K562 (cell line): ENCODE measurements around the gene GSTA2. TPM values are rescaled to one million over a fixed set of nuclear protein-coding genes. Genes with fewer than 3 reads are reported as not detected.

Source experiments
- ATAC-seq: fragments of 200-7000 bp; cut with Tn5 transposase; 3 replicates; pipeline ENCODE4 v1.9.1; 2020; ENCODE audit warnings: moderate library complexity
- BruUV-seq: library from RNA; stranded (reverse); fragments of 400-500 nt; replicated peaks from 2 replicates; lab custom pipeline; 2021; lab: Mats Ljungman, UMichigan
- CTCF ChIA-PET: fragments of 300-600 bp; formaldehyde crosslinking; extraction: SDS; loops from one replicate; lab custom pipeline; 2021; ENCODE audit warnings: low intra/inter-chr PET ratio; lab: Yijun Ruan, JAX
- POLR2A ChIA-PET: fragments of 300-600, 350-650 bp; sonication (Branson Sonifier 250); formaldehyde crosslinking; extraction: SDS; loops from one replicate; lab custom pipeline; 2021; ENCODE audit warnings: antibody characterized with exemption, inconsistent platforms; lab: Yijun Ruan, JAX
- DNase-seq, 4 experiments: peaks; one replicate each; pipeline versions ENCODE4 v3.0.0 to v3.0.0-alpha.2; 2011 to 2018; ENCODE audit warnings: low spot score in 3 of 4, mixed read lengths in 3 of 4; ENCODE audit errors: extremely low read depth in 1 of 4
- FAIRE-seq: peaks from 2 replicates; lab custom pipeline; 2011; peaks lifted over from hg19 to GRCh38; lab: Jason Lieb, UNC
- H2AFZ ChIP-seq: 2 replicates; pipeline ENCODE4 v1.6.0; 2011; ENCODE audit warnings: low read depth, low read length, control low read depth, inconsistent platforms
- H3K27ac ChIP-seq: fragments of 200-600 bp; 3 replicates; pipeline ENCODE4 v1.8.0; 2011; ENCODE audit warnings: low read depth, mild to moderate bottlenecking, control low read depth, inconsistent platforms, low read length, moderate library complexity, mixed read lengths; ENCODE audit errors: extremely low read depth
- H3K27me3 ChIP-seq, 2 experiments: fragments of 300-600 bp in 1 of 2; 2 replicates in 1 of 2; 3 replicates in 1 of 2; pipeline versions ENCODE4 v1.6.0 to v1.8.0; 2011; ENCODE audit warnings: inconsistent platforms in 2 of 2, low read length in 2 of 2, mild to moderate bottlenecking in 1 of 2, mixed read lengths in 1 of 2, moderate library complexity in 1 of 2; ENCODE audit not compliant: control insufficient read depth in 2 of 2, insufficient read depth in 2 of 2
- H3K36me3 ChIP-seq: fragments of 300-600 bp; 3 replicates; pipeline ENCODE4 v1.8.0; 2011; ENCODE audit warnings: mild to moderate bottlenecking, low read length, inconsistent platforms; ENCODE audit not compliant: control insufficient read depth, insufficient read depth
- H3K4me1 ChIP-seq, 2 experiments: fragments of 200-600 bp in 1 of 2; replicated peaks in 1 of 2; 2 replicates in 1 of 2; 3 replicates in 1 of 2; pipeline versions ENCODE4 v1.5.1 to v1.8.0; 2011; ENCODE audit warnings: inconsistent platforms in 2 of 2, low read length in 2 of 2, mild to moderate bottlenecking in 1 of 2, mixed read lengths in 1 of 2, moderate library complexity in 1 of 2; ENCODE audit not compliant: control insufficient read depth in 2 of 2, insufficient read depth in 2 of 2
- H3K4me2 ChIP-seq: 2 replicates; pipeline ENCODE4 v1.6.1; 2011; ENCODE audit warnings: low read length, control low read depth, inconsistent platforms, mixed read lengths; ENCODE audit not compliant: insufficient read depth
- H3K4me3 ChIP-seq: fragments of 200-600 bp; sonication (generic), shearing (Covaris generic); 2 replicates; pipeline ENCODE4 v1.5.1; 2016; ENCODE audit warnings: control low read depth, inconsistent platforms
- H3K79me2 ChIP-seq: fragments of 200-600 bp; 3 replicates; pipeline ENCODE4 v1.8.0; 2011; ENCODE audit warnings: low read length, inconsistent platforms; ENCODE audit not compliant: control insufficient read depth, insufficient read depth
- H3K9ac ChIP-seq, 2 experiments: 2 replicates each; pipeline versions ENCODE4 v1.6.0 to v1.6.1; 2011; ENCODE audit warnings: low read depth in 2 of 2, low read length in 2 of 2, control low read depth in 1 of 2, inconsistent platforms in 1 of 2, mild to moderate bottlenecking in 1 of 2, mixed read lengths in 1 of 2; ENCODE audit not compliant: insufficient read depth in 1 of 2
- H3K9me1 ChIP-seq: one replicate; pipeline ENCODE4 v1.6.0; 2011; ENCODE audit warnings: inconsistent platforms, mild to moderate bottlenecking, low read length, moderate library complexity; ENCODE audit not compliant: control insufficient read depth, insufficient read depth
- H3K9me3 ChIP-seq: replicated peaks from 2 replicates; pipeline ENCODE4 v1.5.1; 2011; ENCODE audit warnings: low read depth, low read length, inconsistent platforms; ENCODE audit not compliant: control insufficient read depth, insufficient read depth
- H4K20me1 ChIP-seq: replicated peaks from 2 replicates; pipeline ENCODE4 v1.6.1; 2011; ENCODE audit warnings: low read length, inconsistent platforms, mixed read lengths; ENCODE audit not compliant: control insufficient read depth, insufficient read depth
- ADNP ChIP-seq: fragments of 200-800 bp; sonication (Bioruptor generic); IDR thresholded peaks from 2 replicates; pipeline ENCODE4 v1.6.1; 2016; ENCODE audit warnings: missing genetic modification characterization, missing compliant biosample characterization
- CHD1 ChIP-seq: fragments of 200-600 bp; sonication (generic); IDR thresholded peaks from one replicate; pipeline ENCODE4 v1.6.1; 2012; ENCODE audit warnings: mild to moderate bottlenecking, moderate library complexity, low read length, inconsistent platforms
- CREB1 ChIP-seq, 2 experiments: sonication (generic) in 1 of 2; formaldehyde crosslinking in 1 of 2; IDR thresholded peaks; 2 replicates each; pipeline versions ENCODE4 v1.6.1 to v1.8.0; 2012 to 2022; ENCODE audit warnings: inconsistent platforms in 1 of 2, mild to moderate bottlenecking in 1 of 2, missing genetic modification reagents in 1 of 2, moderate library complexity in 1 of 2
- CXXC5 ChIP-seq: fragments of 250-450 bp; sonication (Bioruptor Pico); IDR thresholded peaks from 2 replicates; pipeline ENCODE4 v1.8.0; 2022; ENCODE audit warnings: inconsistent platforms, mild to moderate bottlenecking, moderate library complexity
- ETS2 ChIP-seq: IDR thresholded peaks from 2 replicates; pipeline ENCODE4 v1.6.1; 2016; ENCODE audit warnings: borderline replicate concordance, missing genetic modification characterization, mild to moderate bottlenecking, moderate library complexity, missing compliant biosample characterization; ENCODE audit not compliant: poor library complexity, severe bottlenecking
- HOXB6 ChIP-seq: fragments of 250-450 bp; sonication (Bioruptor Pico); IDR thresholded peaks from 2 replicates; pipeline ENCODE4 v1.5.1; 2022; ENCODE audit warnings: mild to moderate bottlenecking, borderline replicate concordance
- KLF1 ChIP-seq: fragments of 450-650 bp; IDR thresholded peaks from 2 replicates; pipeline ENCODE4 v1.6.1; 2016; ENCODE audit warnings: missing genetic modification characterization, missing compliant biosample characterization
- MAZ ChIP-seq, 2 experiments: fragments of 450-650 bp in 1 of 2; sonication (generic) in 1 of 2; formaldehyde crosslinking; IDR thresholded peaks in 1 of 2; conservative IDR thresholded peaks in 1 of 2; 2 replicates each; pipeline versions ENCODE4 v1.4.0 to v1.5.0; 2020; ENCODE audit warnings: mild to moderate bottlenecking in 1 of 2, missing genetic modification reagents in 1 of 2
- NCOA2 ChIP-seq, 2 experiments: fragments of 450-650 bp; IDR thresholded peaks; 2 replicates each; pipeline ENCODE4 v1.6.1; 2018; ENCODE audit warnings: mild to moderate bottlenecking in 2 of 2, moderate library complexity in 1 of 2; ENCODE audit not compliant: partially characterized antibody in 2 of 2
- PRMT5 ChIP-seq: sonication (generic); formaldehyde crosslinking; IDR thresholded peaks from 2 replicates; pipeline ENCODE4 v1.5.0; 2020; ENCODE audit warnings: missing genetic modification reagents
- RB1 ChIP-seq: fragments of 450-650 bp; IDR thresholded peaks from 2 replicates; pipeline ENCODE4 v1.6.1; 2017; ENCODE audit warnings: low read depth, mild to moderate bottlenecking
- TAF7 ChIP-seq: fragments of 450-650 bp; IDR thresholded peaks from 2 replicates; pipeline ENCODE4 v1.6.1; 2016; ENCODE audit warnings: missing genetic modification characterization, missing compliant biosample characterization
- ZNF24 ChIP-seq: fragments of 450-650 bp; IDR thresholded peaks from 2 replicates; pipeline ENCODE4 v1.6.1; 2016
- ZNF408 ChIP-seq: fragments of 250-450 bp; sonication (Bioruptor Pico); IDR thresholded peaks from 2 replicates; pipeline ENCODE4 v1.4.0; 2020; ENCODE audit warnings: low read depth, mild to moderate bottlenecking, moderate library complexity
- ZNF57 ChIP-seq: fragments of 450-650 bp; formaldehyde crosslinking; IDR thresholded peaks from 2 replicates; pipeline ENCODE4 v1.4.0; 2020; ENCODE audit warnings: mild to moderate bottlenecking, moderate library complexity
- ZNF766 ChIP-seq: fragments of 200-800 bp; sonication (Bioruptor generic); conservative IDR thresholded peaks from 2 replicates; pipeline ENCODE4 v1.6.1; 2016; ENCODE audit warnings: missing genetic modification characterization, missing compliant biosample characterization
- WGBS: fragments of 100-300 bp; shearing (Covaris generic); methylation state at CpG from one replicate; pipeline ENCODE4 v1.1.6; 2016; ENCODE audit warnings: low coverage, mixed read lengths; ENCODE audit not compliant: insufficient coverage; ENCODE audit errors: missing lambda C conversion rate; 5-methylcytosine and 5-hydroxymethylcytosine counted together
- in situ Hi-C: fragments of 300-500 bp; cut with MboI; formaldehyde crosslinking; loops from 4 replicates; pipeline ENCODE4 v1.15.0; 2018; ENCODE audit warnings: inconsistent platforms, mixed read lengths
- intact Hi-C: fragments of 100-400 bp; cut with micrococcal nuclease; formaldehyde crosslinking; loops from 2 replicates; pipeline ENCODE4 v1.14.2; 2022
- polyA plus RNA-seq, 8 experiments: library from polyadenylated mRNA; depleted of rRNA in 4 of 8; stranded (reverse) in 5 of 8; unstranded in 3 of 8; fragments of >200 nt; fragmentation: Nextera tagmentation in 2 of 8; fragmentation: Illumina TruSeq in 1 of 8; extraction: Ambion mirVana in 2 of 8; extraction: Trizol in 1 of 8; gene quantifications; 2 replicates each; pipeline versions ENCODE4 v1.2.1 to v1.2.3, GENCODE V29; 2011 to 2014; ENCODE audit warnings: inconsistent platforms in 1 of 8, missing spikeins in 1 of 8
- total RNA-seq, 7 experiments: library from RNA; depleted of rRNA in 6 of 7; stranded (reverse); fragments of >200 nt in 6 of 7; fragmentation: Illumina TruSeq in 2 of 7; extraction: Trizol in 2 of 7; gene quantifications; 2 replicates each; pipeline versions ENCODE4 v1.2.1 to v1.2.3, GENCODE V29; 2011 to 2021; ENCODE audit warnings: low replicate concordance in 1 of 7
- TF ChIP-seq, protein P1 (sequence below): fragments of 450-650 bp; IDR thresholded peaks from 2 replicates; pipeline ENCODE4 v1.6.1; 2016
- TF ChIP-seq, protein P2 (sequence below), 2 experiments: fragments of 450-650 bp; conservative IDR thresholded peaks; 2 replicates each; pipeline ENCODE4 v1.6.1; 2017; ENCODE audit warnings: mild to moderate bottlenecking in 2 of 2, moderate library complexity in 2 of 2

The GSTA2 gene
- total and polyA plus RNA-seq, 9 of the 15 experiments (the other 6 are each of a cell fraction or from before 2014, with no cell fraction given): 0.11 to 0.24 (median 0.14) TPM; not detected in 3

DNA sequence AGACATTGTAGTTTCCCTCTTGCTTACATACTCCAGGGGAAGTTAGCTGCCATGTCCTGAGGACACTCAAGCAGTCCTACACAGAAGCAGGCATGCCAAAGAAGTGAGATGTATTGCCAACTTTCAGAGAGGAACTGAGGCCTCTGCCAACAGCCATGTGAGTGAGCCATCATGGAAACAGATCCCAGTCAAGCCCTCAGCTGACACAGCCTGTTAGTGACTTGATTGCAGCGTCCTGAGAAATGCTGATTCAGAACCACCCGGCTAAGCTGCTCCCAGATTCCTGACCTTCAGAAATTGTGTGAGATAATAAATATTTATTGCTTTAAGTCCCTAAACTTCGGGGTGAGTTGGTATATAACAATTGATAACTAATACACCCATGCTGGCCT lies 38.1 kb downstream of the GSTA2 start (continued):
- no peak for TF ChIP-seq NCOA2 (IDR thresholded peaks at IDR 0.05; ENCODE audit: partially characterized antibody in 2 of 2)
- no peak for TF ChIP-seq ADNP (tag)
- TF ChIP-seq ETS2 (tag): no peak

DNA sequence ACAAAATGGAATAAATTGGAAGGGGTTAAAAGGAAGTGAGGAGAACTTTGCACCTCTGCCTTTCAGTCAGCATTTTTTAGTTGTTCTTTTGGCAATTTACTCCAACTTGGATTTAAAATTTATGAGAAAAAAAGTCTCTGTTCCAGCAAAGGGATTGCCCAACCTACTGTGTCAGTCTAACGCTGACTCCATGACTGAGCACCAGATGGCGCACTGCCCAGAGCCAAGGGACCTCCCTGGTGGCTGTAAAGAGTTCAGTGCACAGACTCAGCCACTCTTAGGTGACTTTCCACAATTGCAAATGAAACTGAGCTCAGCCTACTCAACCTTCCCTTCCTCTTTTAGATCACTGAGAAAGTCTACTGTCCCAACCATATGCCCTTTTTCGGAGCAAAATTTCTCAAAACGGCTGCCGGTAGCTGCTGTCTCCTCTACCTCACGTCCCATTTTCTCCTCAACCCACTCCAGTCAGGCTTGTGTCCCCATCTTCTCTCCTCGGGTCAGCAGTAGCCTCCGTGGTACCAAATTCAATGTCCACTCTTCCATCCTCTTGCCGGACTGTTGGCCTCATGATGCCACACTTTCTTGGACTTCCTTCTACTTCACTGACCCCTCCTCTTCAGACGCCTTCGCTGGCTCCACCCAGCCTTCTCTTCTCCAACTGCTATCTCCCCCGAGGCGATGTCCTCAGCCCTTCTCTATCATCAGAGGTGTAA lies 38.7 kb downstream of the GSTA2 start:
- WGBS: 38% methylated on average over 13 of the region's 13 CpGs
- H3K4me2 ChIP-seq: peak overlapping the region; percentile 36
- CTCF ChIA-PET: interaction anchor here (0.5 to 0.6 kb wide), 3 partner anchors 25 to 438 kb away, joined by 3 read pairs; no protein-coding TSS in a partner anchor
- no peaks in the 10 kb centered on the region for H4K20me1 ChIP-seq
- DNase-seq: peak; percentile 61 to 85 (median 72)
- H3K4me1 ChIP-seq: peaks cover 14 to 28% of the 10 kb centered on the region in 2 experiments
- no peaks in the 10 kb centered on the region for H3K9me3 ChIP-seq
- no peak overlapping the region for H3K4me3 ChIP-seq
- no peak overlapping the region; the same call in 2 of the 3 replicates for H3K27ac ChIP-seq
- H3K27me3 ChIP-seq: no peaks in the 10 kb centered on the region
- in situ Hi-C loops (loop anchor here (10.0 kb wide), 1 partner anchor 330 kb away; no protein-coding TSS in a partner anchor), intact Hi-C loops (loop anchor here (2.0 to 10.0 kb wide), 2 partner anchors 38 to 270 kb away; partner anchors contain the start of genes GSTA2 and GSTA4)
- H3K9ac ChIP-seq: no peak overlapping the region
- H3K79me2 ChIP-seq: no peaks in the 10 kb centered on the region
- POLR2A ChIA-PET: no interaction called here
- H2AFZ ChIP-seq: peak overlapping the region; percentile 76
- no TSS peak for BruUV-seq
- H3K9me1 ChIP-seq: no peaks in the 10 kb centered on the region
- FAIRE-seq: peak; percentile 97
- ATAC-seq: peak; percentile 97
- H3K36me3 ChIP-seq: no peaks in the 10 kb centered on the region
- 0 out of 2 replicates have a peak, but pooled peaks have one; percentile 13 for TF ChIP-seq ZNF766 (CRISPR knock-in tag)
- no peak for TF ChIP-seq ZNF24
- TF ChIP-seq HOXB6 (CRISPR knock-in tag): no peak
- no peak for TF ChIP-seq ZNF408
- no peak for TF ChIP-seq ZNF57
- no peak for TF ChIP-seq PRMT5 (CRISPR knock-in tag)
- TF ChIP-seq CREB1 (IDR thresholded peaks at IDR 0.05): no peak
- TF ChIP-seq CREB1 (CRISPR knock-in tag; IDR thresholded peaks at IDR 0.05): no peak
- TF ChIP-seq, protein P1, sequence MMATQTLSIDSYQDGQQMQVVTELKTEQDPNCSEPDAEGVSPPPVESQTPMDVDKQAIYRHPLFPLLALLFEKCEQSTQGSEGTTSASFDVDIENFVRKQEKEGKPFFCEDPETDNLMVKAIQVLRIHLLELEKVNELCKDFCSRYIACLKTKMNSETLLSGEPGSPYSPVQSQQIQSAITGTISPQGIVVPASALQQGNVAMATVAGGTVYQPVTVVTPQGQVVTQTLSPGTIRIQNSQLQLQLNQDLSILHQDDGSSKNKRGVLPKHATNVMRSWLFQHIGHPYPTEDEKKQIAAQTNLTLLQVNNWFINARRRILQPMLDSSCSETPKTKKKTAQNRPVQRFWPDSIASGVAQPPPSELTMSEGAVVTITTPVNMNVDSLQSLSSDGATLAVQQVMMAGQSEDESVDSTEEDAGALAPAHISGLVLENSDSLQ: peak; percentile 45; the same call in 1 of the 2 replicates
- TF ChIP-seq CXXC5 (CRISPR knock-in tag): no peak
- TF ChIP-seq TAF7 (tag): no peak
- TF ChIP-seq MAZ (CRISPR knock-in tag; conservative IDR thresholded peaks at IDR 0.05 in 1 of 2, IDR thresholded peaks at IDR 0.05 in 1 of 2): peak in 1 of 2 experiments; percentile 38; a peak in 1 of 4 replicates
- TF ChIP-seq, protein P2, sequence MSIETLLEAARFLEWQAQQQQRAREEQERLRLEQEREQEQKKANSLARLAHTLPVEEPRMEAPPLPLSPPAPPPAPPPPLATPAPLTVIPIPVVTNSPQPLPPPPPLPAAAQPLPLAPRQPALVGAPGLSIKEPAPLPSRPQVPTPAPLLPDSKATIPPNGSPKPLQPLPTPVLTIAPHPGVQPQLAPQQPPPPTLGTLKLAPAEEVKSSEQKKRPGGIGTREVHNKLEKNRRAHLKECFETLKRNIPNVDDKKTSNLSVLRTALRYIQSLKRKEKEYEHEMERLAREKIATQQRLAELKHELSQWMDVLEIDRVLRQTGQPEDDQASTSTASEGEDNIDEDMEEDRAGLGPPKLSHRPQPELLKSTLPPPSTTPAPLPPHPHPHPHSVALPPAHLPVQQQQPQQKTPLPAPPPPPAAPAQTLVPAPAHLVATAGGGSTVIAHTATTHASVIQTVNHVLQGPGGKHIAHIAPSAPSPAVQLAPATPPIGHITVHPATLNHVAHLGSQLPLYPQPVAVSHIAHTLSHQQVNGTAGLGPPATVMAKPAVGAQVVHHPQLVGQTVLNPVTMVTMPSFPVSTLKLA (conservative IDR thresholded peaks at IDR 0.05): no peak
- TF ChIP-seq CHD1: no peak
- TF ChIP-seq RB1: 0 out of 2 replicates have a peak, but pooled peaks have one; percentile 17
- no peak for TF ChIP-seq KLF1 (tag)
